Lung microvascular endothelial cell (primary cell): ENCODE data around the gene NFE2L1. TPM values are rescaled to one million over a fixed set of nuclear protein-coding genes. Genes with fewer than 3 reads are reported as not detected.
"Not testable (repeated sequence)": the region's sequence is repeated elsewhere in the genome, so short reads cannot be mapped to it uniquely, and the experiment has no call there.

Experiments
- DNase-seq, 2 donors: peaks; one replicate each; pipeline versions ENCODE4 v3.0.0 to v3.0.0-alpha.2; 2010; ENCODE audit warnings: low read depth in 2 of 2
- total RNA-seq: library from RNA; depleted of rRNA; stranded (reverse); fragments of >200 nt; gene quantifications from 2 replicates; pipeline ENCODE4 v1.2.1, GENCODE V29; 2014

NFE2L1 gene
- total RNA-seq, 1 donor from 2014 or later = 93.5 TPM

GRCh38 chr17:48067245-48067644 is 19.1 kb downstream of the NFE2L1 start:
- DNase-seq = no peak

GRCh38 chr17:48067808-48068207 is 19.6 kb downstream of the NFE2L1 start:
- not testable (repeated sequence) for DNase-seq

- peak in 1 of 2 donors; percentile 42 for DNase-seq
These were observed 20.4 kb downstream of the NFE2L1 start for GRCh38 chr17:48068491-48068961.

- no peak for DNase-seq
These were observed 22.0 kb downstream of the NFE2L1 start for GRCh38 chr17:48070195-48070594.

- DNase-seq = no peak
These were observed 23.5 kb downstream of the NFE2L1 start for GRCh38 chr17:48071654-48072053.

GRCh38 chr17:48072811-48073210 is 24.7 kb downstream of the NFE2L1 start:
- DNase-seq = not testable (repeated sequence)

- DNase-seq = not testable (repeated sequence)
These were observed 25.5 kb downstream of the NFE2L1 start for GRCh38 chr17:48073566-48074094.

GRCh38 chr17:48074322-48075081 is 26.3 kb downstream of the NFE2L1 start:
- peak; percentile 79 to 87 for DNase-seq

- DNase-seq = not testable (repeated sequence)
These were observed 29.0 kb downstream of the NFE2L1 start for GRCh38 chr17:48077152-48077551.

GRCh38 chr17:48081858-48082257 is 33.7 kb downstream of the NFE2L1 start:
- DNase-seq = no peak

- DNase-seq = no peak
These were observed 36.8 kb downstream of the NFE2L1 start for GRCh38 chr17:48084932-48085331.

GRCh38 chr17:48093341-48094045 is 45.3 kb downstream of the NFE2L1 start:
- peak; percentile 25 to 35 for DNase-seq

GRCh38 chr17:48095611-48096010 is 47.5 kb downstream of the NFE2L1 start:
- DNase-seq = no peak

GRCh38 chr17:48100160-48100559 is 52.0 kb downstream of the NFE2L1 start:
- DNase-seq = no peak

GRCh38 chr17:48100591-48101011 is 52.4 kb downstream of the NFE2L1 start:
- DNase-seq = peak; percentile 29 to 42

GRCh38 chr17:48101012-48101720 is 53.0 kb downstream of the NFE2L1 start, which contains the start of gene CBX1:
TSS of gene CBX1 (minus strand) at chr17:48101478. CDS start at chr17:48077004, 24,474 bp downstream.
- peak; percentile 95 to 98 for DNase-seq

- DNase-seq = no peak
These were observed 54.0 kb downstream of the NFE2L1 start for GRCh38 chr17:48102043-48102750.

GRCh38 chr17:48102798-48103715 is 54.9 kb downstream of the NFE2L1 start:
- peak; percentile 5 to 58 for DNase-seq

- DNase-seq = no peak
These were observed 56.3 kb downstream of the NFE2L1 start for GRCh38 chr17:48104440-48104839.

GRCh38 chr17:48106802-48107136 is 58.6 kb downstream of the NFE2L1 start:
- DNase-seq = no peak
